Uterus (tissue), 4 donors: ENCODE measurements around the gene CCDC127. TPM values are rescaled to one million over a fixed set of nuclear protein-coding genes. Genes with fewer than 3 reads are reported as not detected.
"Not testable (repeated sequence)": the region's sequence is repeated elsewhere in the genome, so short reads cannot be mapped to it uniquely, and the experiment has no call there.

Experiments
- DNase-seq, 2 donors: peaks; one replicate each; pipeline ENCODE4 v3.0.0-alpha.2; 2019 to 2020
- H3K27ac ChIP-seq, 2 donors: fragments of 200-600 bp; sonication (generic); 1 replicate in 1 of 2; 2 replicates in 1 of 2; pipeline ENCODE4 v1.5.1; 2016 to 2018
- H3K27me3 ChIP-seq, 2 donors: fragments of 200-600 bp; sonication (generic); one replicate each; pipeline ENCODE4 v1.5.1; 2018 to 2019; ENCODE audit warnings: control low read depth in 1 of 2
- H3K36me3 ChIP-seq, 2 donors: fragments of 200-600 bp; sonication (generic); one replicate each; pipeline ENCODE4 v1.5.1; 2019; ENCODE audit warnings: control low read depth in 1 of 2
- H3K4me1 ChIP-seq, 2 donors: fragments of 200-600 bp; sonication (generic); one replicate each; pipeline ENCODE4 v1.5.1; 2018 to 2019; ENCODE audit warnings: control low read depth in 1 of 2
- H3K4me3 ChIP-seq, 2 donors: fragments of 200-600 bp; sonication (generic); 1 replicate in 1 of 2; 2 replicates in 1 of 2; pipeline ENCODE4 v1.5.1; 2018 to 2019; ENCODE audit warnings: mild to moderate bottlenecking in 1 of 2
- H3K9me3 ChIP-seq, 2 donors: fragments of 200-600 bp; sonication (generic); one replicate each; pipeline ENCODE4 v1.5.1; 2019; ENCODE audit warnings: control low read depth in 1 of 2
- POLR2A ChIP-seq, 2 donors: fragments of 450-650 bp; IDR thresholded peaks; one replicate each; pipeline ENCODE4 v1.6.1; 2016; ENCODE audit warnings: antibody characterized with exemption in 2 of 2, mild to moderate bottlenecking in 1 of 2, moderate library complexity in 1 of 2
- intact Hi-C: fragments of 100-400 bp; cut with DNase I; formaldehyde crosslinking; loops from one replicate; pipeline ENCODE4 v1.15.1; 2023; ENCODE audit warnings: low total_unique reads
- total RNA-seq, 4 donors: library from RNA; depleted of rRNA in 3 of 4; stranded (reverse); fragments of >200 nt in 3 of 4; gene quantifications; one replicate each; pipeline versions ENCODE4 v1.1.0 to v1.2.4, GENCODE V29; 2014 to 2023
- TF ChIP-seq, protein P1 (sequence below), 4 experiments: fragments of 200-600 bp in 2 of 4; fragments of 450-650 bp in 2 of 4; sonication (generic) in 2 of 4; IDR thresholded peaks; one replicate each; pipeline ENCODE4 v1.5.1; 2016 to 2019; ENCODE audit warnings: antibody characterized with exemption in 4 of 4, mild to moderate bottlenecking in 2 of 4, moderate library complexity in 1 of 4
- donor health status: DM: yes; HTN: yes; CAD: no.

The CCDC127 gene
- total RNA-seq, 4 donors from 2014 or later = 2.6 to 10.2 (median 6.0) TPM

DNA sequence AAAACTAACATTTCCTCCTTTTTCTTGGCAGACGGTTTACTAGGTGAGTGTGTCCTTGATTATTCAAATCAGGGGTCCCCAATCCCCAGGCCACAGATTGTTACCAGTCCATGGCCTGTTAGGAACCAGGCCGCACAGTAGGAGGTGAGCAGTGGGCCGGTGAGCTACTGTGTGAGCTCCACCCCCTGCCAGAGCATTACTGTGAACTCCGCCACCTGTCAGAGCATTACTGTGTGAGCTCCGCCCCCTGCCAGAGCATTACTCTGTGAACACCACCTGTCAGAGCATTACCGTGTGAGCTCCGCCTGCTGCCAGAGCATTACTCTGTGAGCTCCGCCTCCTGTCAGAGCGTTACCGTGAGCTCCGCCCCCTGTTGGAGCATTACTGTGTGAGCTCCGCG, 39.2 kb upstream of the CCDC127 start:
- no peaks in the 10 kb centered on the region for H3K36me3 ChIP-seq

DNA sequence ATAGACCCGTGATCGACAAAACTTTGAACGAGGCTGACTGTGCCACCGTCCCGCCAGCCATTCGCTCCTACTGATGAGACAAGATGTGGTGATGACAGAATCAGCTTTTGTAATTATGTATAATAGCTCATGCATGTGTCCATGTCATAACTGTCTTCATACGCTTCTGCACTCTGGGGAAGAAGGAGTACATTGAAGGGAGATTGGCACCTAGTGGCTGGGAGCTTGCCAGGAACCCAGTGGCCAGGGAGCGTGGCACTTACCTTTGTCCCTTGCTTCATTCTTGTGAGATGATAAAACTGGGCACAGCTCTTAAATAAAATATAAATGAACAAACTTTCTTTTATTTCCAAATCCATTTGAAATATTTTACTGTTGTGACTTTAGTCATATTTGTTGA, 38.4 kb upstream of the CCDC127 start:
- H3K4me1 ChIP-seq, H3K4me3 ChIP-seq, H3K27me3 ChIP-seq, H3K36me3 ChIP-seq, H3K9me3 ChIP-seq, intact Hi-C loops, DNase-seq, H3K27ac ChIP-seq: not testable (repeated sequence)

More for the DNA sequence above, 39.2 kb upstream of the CCDC127 start:
- Histone ChIP-seq H3K27ac (no peak overlapping the region), H3K27me3 (no peaks in the 10 kb centered on the region), H3K9me3 (no peaks in the 10 kb centered on the region), H3K4me3 (no peak overlapping the region), H3K4me1 (no peaks in the 10 kb centered on the region)
- DNase-seq = no peak
- TF ChIP-seq POLR2A (IDR thresholded peaks at IDR 0.05) = no peak
- TF ChIP-seq, protein P1, sequence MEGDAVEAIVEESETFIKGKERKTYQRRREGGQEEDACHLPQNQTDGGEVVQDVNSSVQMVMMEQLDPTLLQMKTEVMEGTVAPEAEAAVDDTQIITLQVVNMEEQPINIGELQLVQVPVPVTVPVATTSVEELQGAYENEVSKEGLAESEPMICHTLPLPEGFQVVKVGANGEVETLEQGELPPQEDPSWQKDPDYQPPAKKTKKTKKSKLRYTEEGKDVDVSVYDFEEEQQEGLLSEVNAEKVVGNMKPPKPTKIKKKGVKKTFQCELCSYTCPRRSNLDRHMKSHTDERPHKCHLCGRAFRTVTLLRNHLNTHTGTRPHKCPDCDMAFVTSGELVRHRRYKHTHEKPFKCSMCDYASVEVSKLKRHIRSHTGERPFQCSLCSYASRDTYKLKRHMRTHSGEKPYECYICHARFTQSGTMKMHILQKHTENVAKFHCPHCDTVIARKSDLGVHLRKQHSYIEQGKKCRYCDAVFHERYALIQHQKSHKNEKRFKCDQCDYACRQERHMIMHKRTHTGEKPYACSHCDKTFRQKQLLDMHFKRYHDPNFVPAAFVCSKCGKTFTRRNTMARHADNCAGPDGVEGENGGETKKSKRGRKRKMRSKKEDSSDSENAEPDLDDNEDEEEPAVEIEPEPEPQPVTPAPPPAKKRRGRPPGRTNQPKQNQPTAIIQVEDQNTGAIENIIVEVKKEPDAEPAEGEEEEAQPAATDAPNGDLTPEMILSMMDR (IDR thresholded peaks at IDR 0.05) = no peak
- intact Hi-C loops = no loop called here

DNA sequence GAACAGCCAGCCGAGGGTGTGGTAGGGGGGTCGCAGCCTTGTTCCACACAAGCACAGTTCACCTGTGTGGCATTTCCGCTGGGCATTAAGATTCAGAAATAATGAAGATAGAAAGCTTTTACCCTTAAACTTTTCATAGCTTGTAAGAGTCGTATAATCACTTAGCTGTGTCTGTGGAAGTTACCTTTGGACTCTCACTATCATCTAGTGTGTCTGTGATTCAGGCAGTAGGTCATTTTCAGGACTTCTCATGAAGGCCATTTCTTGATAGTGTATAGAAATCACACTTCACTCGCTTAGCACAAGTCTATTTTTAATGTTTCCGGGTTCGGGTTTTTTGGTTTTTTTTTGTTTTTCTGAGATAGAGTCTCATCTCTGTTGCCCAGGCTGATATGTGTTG, 37.2 kb upstream of the CCDC127 start:
- H3K4me3 ChIP-seq, H3K4me1 ChIP-seq, H3K27ac ChIP-seq, H3K36me3 ChIP-seq, H3K9me3 ChIP-seq, DNase-seq, H3K27me3 ChIP-seq, intact Hi-C loops: not testable (repeated sequence)

DNA sequence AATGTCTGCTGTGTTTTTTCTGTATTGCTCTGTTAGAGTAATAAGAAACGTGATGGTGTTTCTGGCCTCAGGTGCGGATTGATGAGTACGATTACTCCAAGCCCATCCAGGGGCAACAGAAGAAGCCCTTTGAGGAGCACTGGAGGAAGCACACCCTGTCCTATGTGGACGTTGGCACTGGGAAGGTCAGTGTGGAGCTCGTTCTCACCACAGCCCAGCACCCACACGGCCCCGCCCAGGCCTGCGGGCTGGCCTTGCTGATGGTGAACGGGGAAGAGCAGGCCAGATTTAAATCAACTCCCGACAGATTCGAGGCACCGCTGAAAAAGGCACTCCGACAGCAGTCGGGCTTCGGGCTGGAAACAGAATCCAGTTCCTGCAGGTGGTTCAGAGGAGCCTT, 36.4 kb upstream of the CCDC127 start:
- intact Hi-C loops, H3K27ac ChIP-seq, H3K4me1 ChIP-seq, H3K27me3 ChIP-seq, DNase-seq, H3K4me3 ChIP-seq, H3K36me3 ChIP-seq, H3K9me3 ChIP-seq: not testable (repeated sequence)

DNA sequence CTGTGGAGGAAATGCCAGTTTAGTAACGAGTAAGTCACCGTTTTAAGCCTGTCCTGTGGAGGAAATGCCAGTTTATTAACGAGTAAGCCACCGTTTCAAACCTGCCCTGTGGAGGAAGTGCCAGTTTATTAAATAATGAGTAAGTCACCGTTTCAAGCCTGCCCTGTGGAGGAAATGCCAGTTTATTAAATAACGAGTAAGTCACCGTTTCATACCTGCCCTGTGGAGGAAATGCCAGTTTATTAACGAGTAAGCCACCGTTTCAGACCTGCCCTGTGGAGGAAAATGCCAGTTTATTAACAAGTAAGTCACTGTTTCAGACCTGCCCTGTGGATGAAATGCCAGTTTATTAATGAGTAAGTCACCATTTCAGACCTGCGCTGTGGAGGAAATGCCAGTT, 34.6 kb upstream of the CCDC127 start:
- Histone ChIP-seq H3K4me3 (no peak overlapping the region), H3K36me3 (no peaks in the 10 kb centered on the region), H3K4me1 (no peaks in the 10 kb centered on the region), H3K27me3 (no peaks in the 10 kb centered on the region), H3K27ac (peak overlapping the region in 1 of 2 donors; percentile 28), H3K9me3 (no peaks in the 10 kb centered on the region)
- TF ChIP-seq, protein P1 (IDR thresholded peaks at IDR 0.05) = no peak
- no peak for TF ChIP-seq POLR2A (IDR thresholded peaks at IDR 0.05)
- intact Hi-C loops = no loop called here
- no peak for DNase-seq

DNA sequence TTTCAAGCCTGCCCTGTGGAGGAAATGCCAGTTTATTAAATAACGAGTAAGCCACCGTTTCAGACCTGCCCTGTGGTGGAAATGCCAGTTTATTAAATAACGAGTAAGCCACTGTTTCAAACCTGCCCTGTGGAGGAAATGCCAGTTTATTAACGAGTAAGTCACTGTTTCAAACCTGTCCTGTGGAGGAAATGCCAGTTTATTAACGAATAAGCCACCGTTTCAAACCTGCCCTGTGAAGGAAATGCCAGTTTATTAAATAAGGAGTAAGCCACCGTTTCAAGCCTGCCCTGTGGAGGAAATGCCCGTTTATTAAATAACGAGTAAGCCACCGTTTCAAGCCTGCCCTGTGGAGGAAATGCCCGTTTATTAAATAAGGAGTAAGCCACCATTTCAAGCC, 34.0 kb upstream of the CCDC127 start:
- H3K36me3 ChIP-seq, H3K4me3 ChIP-seq, H3K27me3 ChIP-seq, H3K4me1 ChIP-seq, H3K9me3 ChIP-seq, intact Hi-C loops, DNase-seq: not testable (repeated sequence)
- peak overlapping the region in 1 of 2 donors; percentile 28 for H3K27ac ChIP-seq

DNA sequence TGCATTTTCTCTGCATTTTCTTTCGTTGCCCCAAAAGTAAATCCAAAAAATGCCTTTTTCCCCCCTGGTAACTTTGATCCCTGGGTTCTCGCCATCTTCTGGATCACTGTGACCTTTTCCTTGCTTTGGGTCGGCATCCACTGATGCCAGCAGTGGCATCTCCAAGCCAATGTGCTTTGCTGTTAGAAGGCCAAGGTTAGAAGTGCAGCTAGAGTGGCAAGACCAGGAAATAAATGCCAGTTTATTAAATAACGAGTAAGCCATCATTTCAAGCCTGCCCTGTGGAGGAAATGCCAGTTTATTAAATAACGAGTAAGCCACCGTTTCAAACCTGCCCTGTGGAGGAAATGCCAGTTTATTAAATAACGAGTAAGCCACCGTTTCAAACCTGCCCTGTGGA, 33.6 kb upstream of the CCDC127 start:
- intact Hi-C loops = not testable (repeated sequence)

DNA sequence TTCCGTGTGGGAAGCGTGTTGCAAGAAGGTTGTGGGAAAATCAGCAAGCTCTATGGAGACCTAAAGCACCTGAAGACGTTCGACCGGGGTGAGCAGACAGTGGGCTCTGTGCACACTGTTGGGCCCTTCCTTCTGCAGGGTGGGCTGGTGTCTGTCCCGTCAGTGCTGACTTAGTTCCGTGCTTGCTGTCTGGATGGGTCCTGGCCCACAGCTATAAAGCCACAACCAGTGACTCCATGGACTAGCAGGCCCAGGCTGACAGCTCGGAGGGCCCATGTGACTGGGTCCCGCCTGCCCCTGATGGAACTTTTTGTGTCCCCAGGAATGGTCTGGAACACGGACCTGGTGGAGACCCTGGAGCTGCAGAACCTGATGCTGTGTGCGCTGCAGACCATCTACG, 33.1 kb upstream of the CCDC127 start:
- H3K9me3 ChIP-seq, DNase-seq, H3K4me3 ChIP-seq, H3K4me1 ChIP-seq, H3K27ac ChIP-seq, intact Hi-C loops, H3K27me3 ChIP-seq, H3K36me3 ChIP-seq: not testable (repeated sequence)

More for the DNA sequence above, 33.6 kb upstream of the CCDC127 start:
- H3K27me3 ChIP-seq, H3K9me3 ChIP-seq, H3K4me1 ChIP-seq, H3K4me3 ChIP-seq, DNase-seq, H3K36me3 ChIP-seq, H3K27ac ChIP-seq: not testable (repeated sequence)

DNA sequence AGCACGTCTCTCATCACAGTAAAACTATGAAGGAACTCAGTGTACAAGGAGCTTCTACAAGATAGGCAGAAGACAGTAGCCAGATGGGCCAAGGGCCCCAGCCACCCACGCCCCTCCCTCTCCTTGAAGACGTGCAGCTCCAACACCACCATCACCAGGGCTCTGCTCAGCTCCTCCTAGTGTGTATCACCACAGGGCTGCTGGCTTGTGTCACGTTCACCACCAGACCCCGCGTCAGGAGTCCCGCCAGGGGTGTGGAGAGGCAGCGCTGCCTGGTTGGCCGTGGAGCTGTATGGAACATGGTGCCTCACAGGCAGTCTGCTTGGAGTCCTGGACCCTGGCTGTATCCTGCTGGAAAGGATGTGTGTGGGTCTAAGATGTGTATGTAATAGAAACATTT, 32.4 kb upstream of the CCDC127 start:
- H3K27me3 ChIP-seq, DNase-seq, H3K4me1 ChIP-seq, intact Hi-C loops, H3K4me3 ChIP-seq, H3K36me3 ChIP-seq, H3K27ac ChIP-seq, H3K9me3 ChIP-seq: not testable (repeated sequence)

DNA sequence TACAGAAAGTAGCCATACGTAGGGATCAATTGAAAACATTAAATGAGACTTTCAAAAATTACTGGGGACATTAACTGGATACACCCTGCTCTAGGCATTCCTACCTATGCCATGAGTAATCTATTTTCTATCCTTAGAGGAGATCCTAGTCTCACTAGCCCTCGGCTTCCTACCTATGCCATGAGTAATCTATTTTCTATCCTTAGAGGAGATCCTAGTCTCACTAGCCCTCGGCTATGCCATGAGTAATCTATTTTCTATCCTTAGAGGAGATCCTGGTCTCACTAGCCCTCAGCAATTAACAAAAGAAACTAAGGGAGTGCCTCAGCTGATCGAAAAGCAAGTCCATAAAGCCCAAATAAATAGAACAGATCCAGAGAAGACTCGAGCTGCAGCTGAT, 27.8 kb upstream of the CCDC127 start:
- H3K36me3 ChIP-seq, H3K27me3 ChIP-seq, H3K4me3 ChIP-seq, intact Hi-C loops, H3K9me3 ChIP-seq, H3K27ac ChIP-seq, H3K4me1 ChIP-seq, DNase-seq: not testable (repeated sequence)

DNA sequence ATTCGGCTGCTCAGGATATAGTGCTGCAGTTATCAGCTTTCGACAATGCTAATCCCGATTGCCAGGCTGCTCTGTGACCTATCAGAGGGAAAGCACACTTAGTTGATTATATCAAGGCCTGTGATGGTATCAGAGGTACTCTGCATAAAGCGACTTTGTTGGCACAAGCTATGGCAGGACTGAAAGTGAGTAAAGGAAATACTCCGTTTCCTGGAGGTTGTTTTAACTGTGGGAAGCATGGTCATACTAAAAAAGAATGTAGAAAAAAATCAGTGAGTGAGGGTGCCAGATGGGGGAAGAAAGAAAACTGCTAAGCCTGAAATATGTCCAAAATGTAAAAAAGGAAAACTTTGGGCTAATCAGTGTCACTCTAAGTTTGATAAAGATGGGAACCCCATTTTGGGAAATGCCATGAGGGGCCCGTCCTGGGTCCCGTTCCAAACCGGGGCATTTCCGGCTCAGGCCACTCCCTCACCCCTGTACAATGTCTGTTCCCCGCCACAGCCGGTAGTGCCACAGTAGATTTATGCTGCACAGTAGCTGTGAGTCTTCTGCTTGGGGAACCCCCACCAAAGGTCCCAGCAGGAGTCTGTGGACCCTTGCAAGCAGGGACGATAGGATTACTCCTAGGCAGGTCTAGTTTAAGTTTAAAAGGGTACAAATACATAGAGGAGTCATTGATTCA, 25.9 kb upstream of the CCDC127 start:
- intact Hi-C loops = not testable (repeated sequence)

More for the DNA sequence above, 25.9 kb upstream of the CCDC127 start:
- H3K9me3 ChIP-seq, DNase-seq, H3K27me3 ChIP-seq, H3K4me1 ChIP-seq, H3K4me3 ChIP-seq, H3K36me3 ChIP-seq, H3K27ac ChIP-seq: not testable (repeated sequence)
